ENCODE results near the gene C3. TPM values are rescaled to one million over a fixed set of nuclear protein-coding genes. Genes with fewer than 3 reads are reported as not detected.
"Not testable (repeated sequence)": the region's sequence is repeated elsewhere in the genome, so short reads cannot be mapped to it uniquely, and the experiment has no call there.

Gene C3
- total RNA-seq, 2 experiments from 2014 or later: not detected

DNA sequence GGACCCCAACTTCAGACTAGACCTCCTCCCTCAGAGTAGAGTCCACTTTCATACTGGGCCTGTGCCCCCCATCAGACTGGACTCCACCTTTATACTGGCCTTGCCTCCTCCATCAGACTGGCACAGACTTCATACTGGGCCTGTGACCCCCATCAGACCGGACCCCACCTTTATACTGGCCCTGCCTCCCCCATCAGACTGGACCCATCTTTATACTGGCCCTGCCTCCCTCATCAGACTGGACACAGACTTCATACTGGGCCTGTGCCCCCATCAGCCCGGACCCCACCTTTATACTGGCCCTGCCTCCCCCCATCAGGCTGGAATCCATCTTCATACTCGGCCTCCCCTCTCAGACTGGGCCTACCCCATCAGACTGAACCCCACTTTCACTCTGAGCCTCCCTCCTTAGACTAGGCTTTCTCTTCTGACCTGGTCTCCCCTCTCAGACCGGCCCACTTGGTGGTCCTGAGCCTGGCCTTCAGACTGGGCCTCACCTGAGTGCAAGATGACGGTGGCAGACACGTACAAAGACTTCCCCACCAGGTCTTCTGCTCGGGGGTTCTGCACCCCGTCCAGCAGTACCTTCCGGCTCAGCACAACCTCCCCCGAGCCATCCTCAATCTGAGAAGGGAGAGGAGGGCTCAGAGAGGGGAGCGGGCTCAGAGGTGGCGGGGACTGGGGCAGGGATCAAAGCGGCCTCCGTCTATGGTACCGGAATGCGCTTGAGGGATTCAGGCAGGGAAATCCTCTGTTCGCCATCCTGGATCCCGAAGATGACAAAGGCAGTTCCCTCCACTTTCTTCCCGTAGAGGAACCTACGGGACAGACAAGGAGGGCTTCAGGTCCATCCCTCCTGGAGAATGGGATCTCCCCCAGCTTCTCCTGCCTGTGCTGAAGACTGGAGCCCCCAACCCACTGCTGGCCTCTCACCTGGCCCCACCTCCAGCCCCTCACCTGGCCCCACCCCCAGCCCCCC is 7.5 kb downstream of the C3 start:
- H3K27ac Mint-ChIP-seq: no peak overlapping the region
- H3K9me3 Mint-ChIP-seq: peaks cover 4% of the 10 kb centered on the region
- ChIA-PET CTCF (no interaction called here), POLR2A (no interaction called here)
- DNase-seq: no peak
- peaks cover 40% of the 10 kb centered on the region for H3K27me3 Mint-ChIP-seq
- H3K4me3 Mint-ChIP-seq: no peak overlapping the region
- peaks cover 13% of the 10 kb centered on the region for H3K4me1 Mint-ChIP-seq
- no peaks in the 10 kb centered on the region for H3K36me3 Mint-ChIP-seq (ENCODE audit: low read depth)

DNA sequence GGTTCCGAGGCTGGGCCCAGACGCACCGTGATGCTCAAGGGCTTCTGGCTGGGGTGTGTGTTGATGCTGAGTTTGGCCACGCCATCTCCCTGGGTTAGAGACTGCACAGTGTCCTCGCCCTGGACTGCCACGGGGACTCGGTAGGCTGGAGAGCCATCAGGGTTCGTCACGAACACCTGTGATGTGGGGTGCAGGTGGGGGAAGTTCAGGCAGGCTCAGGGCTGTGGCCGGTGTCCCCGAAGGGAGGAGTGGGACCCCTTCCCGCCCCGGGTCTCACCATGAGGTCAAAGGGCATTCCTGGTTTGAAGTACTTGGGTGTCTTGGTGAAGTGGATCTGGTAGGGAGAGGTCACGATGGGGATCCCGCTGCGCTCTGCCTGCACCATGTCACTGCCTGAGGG is 8.2 kb downstream of the C3 start:
- Mint-ChIP-seq H3K36me3 (ENCODE audit: low read depth) (no peaks in the 10 kb centered on the region), H3K27me3 (peaks cover 44% of the 10 kb centered on the region), H3K27ac (no peak overlapping the region), H3K4me3 (no peak overlapping the region), H3K4me1 (peaks cover 7% of the 10 kb centered on the region), H3K9me3 (peaks cover under 1% of the 10 kb centered on the region)
- no peak for DNase-seq
- POLR2A ChIA-PET: no interaction called here
- CTCF ChIA-PET: no interaction called here

DNA sequence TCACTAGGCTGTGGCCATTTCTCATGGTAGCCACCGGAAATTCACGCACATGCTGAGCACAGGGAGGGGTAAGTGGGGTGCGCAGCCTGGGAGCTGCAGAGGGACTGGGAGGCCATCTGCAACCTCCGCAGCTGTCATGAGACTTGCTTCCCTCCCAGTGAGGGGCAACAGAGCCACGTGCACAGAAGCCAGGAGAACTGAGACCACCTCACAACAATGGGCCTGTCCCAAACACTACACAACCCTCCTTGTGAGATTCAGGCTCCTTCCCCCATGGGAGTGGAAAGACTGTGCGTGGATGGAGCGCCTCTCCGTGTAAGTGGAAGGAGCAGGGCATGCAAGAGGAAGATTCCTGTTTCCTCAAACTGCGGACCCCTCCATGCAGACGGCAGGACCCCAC is 8.8 kb downstream of the C3 start:
- Mint-ChIP-seq H3K9me3 (no peaks in the 10 kb centered on the region), H3K4me3 (no peak overlapping the region), H3K4me1 (peaks cover 4% of the 10 kb centered on the region), H3K27me3 (peaks cover 42% of the 10 kb centered on the region), H3K27ac (no peak overlapping the region), H3K36me3 (ENCODE audit: low read depth) (no peaks in the 10 kb centered on the region)
- no peak for DNase-seq
- ChIA-PET CTCF (no interaction called here), POLR2A (no interaction called here)

DNA sequence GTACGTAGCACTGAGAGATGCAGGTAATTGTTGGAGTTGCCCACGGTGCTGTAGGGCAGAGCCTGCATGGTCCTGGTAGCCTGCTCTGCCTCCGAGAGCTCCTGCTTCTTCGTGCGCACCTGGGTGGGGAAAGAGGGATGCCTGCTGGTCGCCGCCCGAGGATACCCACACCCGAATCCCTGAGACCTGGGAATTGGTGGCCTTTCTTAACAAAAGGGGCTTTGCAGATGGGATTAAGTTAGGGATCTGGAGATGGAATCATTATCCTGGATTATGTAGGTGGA is 9.4 kb downstream of the C3 start:
- Mint-ChIP-seq H3K27me3 (peaks cover 39% of the 10 kb centered on the region), H3K9me3 (no peaks in the 10 kb centered on the region), H3K36me3 (ENCODE audit: low read depth) (no peaks in the 10 kb centered on the region), H3K4me3 (no peak overlapping the region), H3K27ac (no peak overlapping the region), H3K4me1 (peaks cover 4% of the 10 kb centered on the region)
- no peak for DNase-seq
- POLR2A ChIA-PET: no interaction called here
- CTCF ChIA-PET: interaction anchor here (0.7 kb wide), 1 partner anchor 195 kb away, joined by 3 read pairs; no protein-coding TSS in a partner anchor

DNA sequence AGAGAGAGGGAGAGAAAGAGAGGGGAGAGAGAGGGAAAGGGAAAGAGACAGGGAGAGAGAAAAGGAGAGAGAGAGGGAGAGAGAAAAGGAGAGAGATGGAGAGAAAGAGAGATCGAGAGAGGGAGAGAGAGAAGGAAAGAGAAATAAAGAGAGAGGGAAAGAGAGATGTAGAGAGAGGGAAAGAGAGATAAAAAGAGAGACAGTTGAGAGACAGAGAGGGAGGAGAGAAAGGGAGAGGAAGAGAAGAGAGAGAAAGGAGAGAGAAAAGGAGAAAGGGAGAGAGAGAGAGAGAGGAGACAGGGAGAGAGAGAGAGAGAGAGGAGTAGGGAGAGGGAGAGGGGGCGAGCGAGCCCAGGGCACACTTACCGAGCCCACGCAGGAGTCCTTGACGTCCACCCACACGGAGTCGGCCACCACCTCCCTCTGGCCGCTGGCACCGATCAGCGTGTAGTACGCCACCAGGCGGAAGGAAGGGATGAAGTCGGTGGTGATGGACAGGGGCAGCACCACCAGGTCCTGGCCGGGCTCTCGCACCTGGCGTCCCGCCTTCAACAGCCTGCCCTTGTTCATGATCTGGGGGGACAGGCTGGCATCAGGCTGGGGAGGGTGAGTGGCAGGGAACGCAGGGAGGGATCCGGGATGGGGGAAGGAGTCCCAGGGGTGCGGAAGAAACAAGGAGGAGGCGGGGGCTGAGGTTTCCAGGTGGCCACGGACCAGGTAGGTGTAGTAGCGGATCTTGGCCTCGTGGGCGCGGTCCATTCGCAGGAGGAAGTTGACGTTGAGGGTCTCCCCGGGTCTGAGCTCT is 10.0 kb downstream of the C3 start:
- Mint-ChIP-seq H3K4me1 (peaks cover 4% of the 10 kb centered on the region), H3K9me3 (no peaks in the 10 kb centered on the region), H3K36me3 (ENCODE audit: low read depth) (no peaks in the 10 kb centered on the region), H3K4me3 (no peak overlapping the region), H3K27ac (no peak overlapping the region), H3K27me3 (peaks cover 39% of the 10 kb centered on the region)
- no peak for DNase-seq
- ChIA-PET CTCF (interaction anchor here (0.7 kb wide), 1 partner anchor 194 kb away, joined by 3 read pairs; no protein-coding TSS in a partner anchor), POLR2A (no interaction called here)

DNA sequence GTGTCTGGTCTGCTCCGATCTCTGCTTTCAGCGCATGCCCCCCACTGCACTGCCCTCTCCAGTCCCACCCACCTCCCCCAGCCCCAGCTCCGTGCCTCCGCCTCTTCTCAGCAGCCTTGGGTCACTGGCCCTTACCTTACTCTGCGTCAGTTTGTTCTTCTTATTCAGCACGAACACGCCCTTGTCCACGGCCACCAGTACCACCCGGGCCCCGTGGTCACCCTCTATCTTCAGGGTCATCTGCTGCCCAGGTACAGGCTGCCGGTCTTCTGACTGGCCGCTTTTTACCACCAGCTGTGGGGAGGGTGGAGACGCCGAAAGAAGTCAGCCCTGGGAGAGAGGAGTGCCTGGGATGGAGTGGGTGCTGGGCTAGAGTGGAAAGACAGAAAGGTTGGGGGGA is 10.9 kb downstream of the C3 start:
- Mint-ChIP-seq H3K36me3 (ENCODE audit: low read depth) (no peaks in the 10 kb centered on the region), H3K4me1 (peaks cover 4% of the 10 kb centered on the region), H3K9me3 (no peaks in the 10 kb centered on the region), H3K27me3 (peaks cover 39% of the 10 kb centered on the region), H3K27ac (peak overlapping the region; percentile 64), H3K4me3 (no peak overlapping the region)
- POLR2A ChIA-PET: no interaction called here
- no peak for DNase-seq
- CTCF ChIA-PET: interaction anchor here (0.7 kb wide), 1 partner anchor 18 kb away, joined by 3 read pairs; no protein-coding TSS in a partner anchor

DNA sequence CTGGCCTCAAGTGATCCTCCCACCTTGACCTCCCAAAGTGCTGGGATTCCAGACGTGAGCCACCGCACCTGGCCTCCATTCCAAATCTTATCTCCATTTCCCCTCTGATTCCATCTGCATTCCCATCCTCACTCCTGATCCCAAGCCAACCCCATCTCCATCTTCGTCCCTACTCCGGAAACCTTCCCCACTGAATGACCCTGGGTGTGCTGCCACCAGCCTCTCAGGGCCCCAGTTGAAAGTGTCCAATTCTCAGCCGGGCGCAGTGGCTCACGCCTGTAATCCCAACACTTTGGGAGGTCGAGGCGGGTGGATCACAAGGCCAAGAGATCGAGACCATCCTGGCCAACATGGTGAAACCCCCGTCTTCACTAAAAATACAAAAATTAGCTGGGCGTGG is 11.5 kb downstream of the C3 start:
- peaks cover 39% of the 10 kb centered on the region for H3K27me3 Mint-ChIP-seq
- H3K4me1 Mint-ChIP-seq; DNase-seq; H3K27ac Mint-ChIP-seq; H3K9me3 Mint-ChIP-seq; H3K36me3 Mint-ChIP-seq (ENCODE audit: low read depth); H3K4me3 Mint-ChIP-seq; POLR2A ChIA-PET: not testable (repeated sequence)
- CTCF ChIA-PET: interaction anchor here (0.7 to 1.6 kb wide), 2 partner anchors 19 to 28 kb away, joined by 3 to 6 read pairs; no protein-coding TSS in a partner anchor

DNA sequence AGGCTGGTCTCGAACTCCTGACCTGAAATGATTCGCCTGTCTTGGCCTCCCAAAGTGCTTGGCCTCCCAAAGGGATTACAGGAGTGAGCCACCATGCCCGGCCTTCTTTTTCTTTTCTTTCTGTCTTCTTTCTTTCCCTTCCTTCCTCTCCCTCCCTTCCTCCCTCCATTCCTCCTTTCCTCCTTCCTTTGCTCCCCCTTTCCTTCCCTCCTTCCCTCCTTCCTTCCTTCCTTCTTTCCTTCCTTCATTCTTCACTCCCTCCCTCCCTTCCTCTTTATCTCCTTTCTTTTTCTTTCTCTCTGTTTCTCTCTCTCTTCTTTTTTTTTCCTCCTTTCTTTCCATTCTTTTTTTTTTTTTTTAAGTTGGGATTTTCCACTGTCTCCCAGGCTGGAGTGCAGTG is 12.1 kb downstream of the C3 start:
- H3K9me3 Mint-ChIP-seq: no peaks in the 10 kb centered on the region
- no peak overlapping the region for H3K4me3 Mint-ChIP-seq
- H3K27ac Mint-ChIP-seq: no peak overlapping the region
- no peak for DNase-seq
- H3K4me1 Mint-ChIP-seq: peaks cover 4% of the 10 kb centered on the region
- ChIA-PET POLR2A (no interaction called here), CTCF (interaction anchor here (1.6 kb wide), 1 partner anchor 28 kb away, joined by 6 read pairs; no protein-coding TSS in a partner anchor)
- no peaks in the 10 kb centered on the region for H3K36me3 Mint-ChIP-seq (ENCODE audit: low read depth)
- H3K27me3 Mint-ChIP-seq: peaks cover 39% of the 10 kb centered on the region

DNA sequence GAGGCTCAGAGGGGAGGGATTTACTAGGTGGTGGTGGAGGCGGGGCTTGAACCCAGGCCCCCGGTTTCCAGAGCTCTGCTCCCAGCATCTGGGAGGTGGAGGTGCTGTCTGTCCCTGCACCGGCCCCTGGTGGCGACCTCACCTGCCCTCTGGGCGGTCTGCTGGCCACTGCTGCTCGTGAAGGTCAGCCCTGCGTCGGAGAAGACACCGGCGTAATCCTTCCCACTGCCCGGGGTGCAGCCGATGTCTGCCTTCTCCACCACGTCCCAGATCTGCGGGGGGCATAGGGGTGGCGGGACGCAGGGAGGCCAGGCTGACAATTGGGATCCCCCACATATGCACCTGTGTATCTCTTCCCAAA is 12.8 kb downstream of the C3 start:
- DNase-seq: no peak
- H3K4me3 Mint-ChIP-seq: no peak overlapping the region
- H3K4me1 Mint-ChIP-seq: peaks cover 4% of the 10 kb centered on the region
- H3K9me3 Mint-ChIP-seq: no peaks in the 10 kb centered on the region
- peaks cover 39% of the 10 kb centered on the region for H3K27me3 Mint-ChIP-seq
- no peaks in the 10 kb centered on the region for H3K36me3 Mint-ChIP-seq (ENCODE audit: low read depth)
- CTCF ChIA-PET: interaction anchor here (1.6 kb wide), 1 partner anchor 27 kb away, joined by 6 read pairs; no protein-coding TSS in a partner anchor
- POLR2A ChIA-PET: no interaction called here
- H3K27ac Mint-ChIP-seq: no peak overlapping the region

DNA sequence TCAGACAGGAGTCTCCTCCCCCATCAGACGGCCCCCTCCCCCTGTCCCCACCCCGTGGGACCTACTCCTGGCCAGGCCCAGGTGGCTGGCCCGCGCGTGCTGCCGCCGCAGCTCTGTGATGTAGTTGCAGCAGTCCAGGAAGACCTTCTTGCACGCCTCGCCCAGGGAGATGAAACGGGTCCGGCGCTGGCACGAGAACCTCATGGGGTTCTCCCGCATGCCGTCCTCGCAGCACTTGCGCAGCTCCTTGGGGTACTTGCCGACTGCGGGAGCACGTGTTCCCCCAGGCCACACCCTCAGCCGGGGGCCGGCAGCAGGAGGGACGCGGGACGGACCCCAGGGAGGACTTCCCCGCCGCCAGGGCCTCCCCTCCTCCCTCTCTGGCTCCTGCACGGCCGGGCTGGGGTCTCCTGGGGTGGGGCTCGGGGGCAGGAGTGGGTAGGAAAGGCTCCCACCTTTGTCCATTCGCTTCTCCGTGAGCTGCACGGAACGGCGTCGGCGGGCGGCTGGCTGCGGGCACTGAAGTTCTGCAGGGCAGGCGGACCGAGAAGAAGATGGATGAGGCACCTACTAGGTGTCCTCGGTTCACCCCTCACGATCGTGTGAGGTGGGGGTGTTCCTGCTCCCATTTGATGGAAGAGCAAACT is 13.3 kb downstream of the C3 start:
- Mint-ChIP-seq H3K9me3 (no peaks in the 10 kb centered on the region), H3K4me1 (peaks cover 4% of the 10 kb centered on the region), H3K27me3 (peaks cover 39% of the 10 kb centered on the region), H3K36me3 (ENCODE audit: low read depth) (no peaks in the 10 kb centered on the region), H3K4me3 (no peak overlapping the region), H3K27ac (no peak overlapping the region)
- ChIA-PET POLR2A (no interaction called here), CTCF (no interaction called here)
- DNase-seq: no peak

DNA sequence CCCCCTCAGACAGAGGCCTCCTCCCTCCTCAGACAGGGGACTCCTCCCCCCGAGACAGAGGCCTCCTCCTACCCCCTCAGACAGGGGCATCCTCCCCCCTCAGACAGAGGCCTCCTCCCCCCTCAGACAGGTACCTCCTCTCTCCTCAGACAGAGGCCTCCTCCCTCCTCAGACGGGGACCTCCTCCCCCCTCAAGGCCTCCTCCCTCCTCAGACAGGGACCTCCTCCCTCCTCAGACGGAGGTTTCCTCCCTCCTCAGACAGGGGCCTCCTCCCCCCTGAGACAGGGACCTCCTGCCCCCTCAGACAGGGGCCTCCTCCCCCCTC is 13.9 kb downstream of the C3 start:
- Mint-ChIP-seq H3K27ac (no peak overlapping the region), H3K4me3 (no peak overlapping the region), H3K36me3 (ENCODE audit: low read depth) (no peaks in the 10 kb centered on the region), H3K4me1 (peaks cover 4% of the 10 kb centered on the region), H3K9me3 (no peaks in the 10 kb centered on the region), H3K27me3 (peaks cover 37% of the 10 kb centered on the region)
- ChIA-PET POLR2A (no interaction called here), CTCF (no interaction called here)
- no peak for DNase-seq

DNA sequence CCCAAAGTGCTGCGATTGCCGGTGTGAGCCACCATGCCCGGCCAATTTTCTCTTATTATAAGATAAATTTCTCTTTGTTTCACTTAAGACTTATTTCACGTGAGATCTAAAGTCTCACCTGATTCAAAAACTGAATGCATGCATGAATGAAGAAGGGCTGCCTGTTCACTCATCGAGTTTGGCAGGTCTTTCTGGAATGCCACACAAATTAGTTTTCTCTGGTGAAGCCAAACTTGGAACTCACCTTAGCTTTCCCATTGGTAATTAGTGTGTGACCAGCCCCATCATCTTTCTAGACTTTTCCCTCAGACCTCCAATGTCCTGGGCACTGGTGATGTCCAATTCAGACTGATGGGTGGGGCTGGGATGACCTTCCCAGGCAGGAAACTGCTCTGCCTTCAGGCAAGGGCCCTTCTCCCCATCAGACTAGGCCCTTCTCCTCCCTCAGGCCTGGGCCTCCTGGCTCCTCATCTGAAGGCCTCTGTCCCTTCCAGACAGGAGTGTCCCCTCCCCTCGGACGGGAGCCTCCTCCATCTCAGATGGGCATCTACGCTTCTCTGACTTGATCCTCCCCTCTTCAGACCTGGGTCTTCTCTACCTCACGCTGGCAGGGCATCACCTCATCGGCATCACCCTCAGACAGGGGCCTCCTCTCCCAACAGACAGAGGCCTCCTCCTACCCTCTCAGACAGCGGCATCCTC is 14.4 kb downstream of the C3 start:
- ChIA-PET POLR2A (no interaction called here), CTCF (interaction anchor here (0.9 to 1.5 kb wide), 2 partner anchors 18 to 26 kb away, joined by 3 to 4 read pairs; no protein-coding TSS in a partner anchor)
- Mint-ChIP-seq H3K27ac (no peak overlapping the region), H3K36me3 (ENCODE audit: low read depth) (no peaks in the 10 kb centered on the region), H3K27me3 (peaks cover 32% of the 10 kb centered on the region), H3K9me3 (no peaks in the 10 kb centered on the region), H3K4me3 (no peak overlapping the region), H3K4me1 (peaks cover 4% of the 10 kb centered on the region)
- DNase-seq: no peak
